ENCODE results near the gene DHRS11.

GRCh38 chr17:36631022-36631421 is 39.3 kb downstream of the DHRS11 start:
- TF ChIP-seq, protein P1, sequence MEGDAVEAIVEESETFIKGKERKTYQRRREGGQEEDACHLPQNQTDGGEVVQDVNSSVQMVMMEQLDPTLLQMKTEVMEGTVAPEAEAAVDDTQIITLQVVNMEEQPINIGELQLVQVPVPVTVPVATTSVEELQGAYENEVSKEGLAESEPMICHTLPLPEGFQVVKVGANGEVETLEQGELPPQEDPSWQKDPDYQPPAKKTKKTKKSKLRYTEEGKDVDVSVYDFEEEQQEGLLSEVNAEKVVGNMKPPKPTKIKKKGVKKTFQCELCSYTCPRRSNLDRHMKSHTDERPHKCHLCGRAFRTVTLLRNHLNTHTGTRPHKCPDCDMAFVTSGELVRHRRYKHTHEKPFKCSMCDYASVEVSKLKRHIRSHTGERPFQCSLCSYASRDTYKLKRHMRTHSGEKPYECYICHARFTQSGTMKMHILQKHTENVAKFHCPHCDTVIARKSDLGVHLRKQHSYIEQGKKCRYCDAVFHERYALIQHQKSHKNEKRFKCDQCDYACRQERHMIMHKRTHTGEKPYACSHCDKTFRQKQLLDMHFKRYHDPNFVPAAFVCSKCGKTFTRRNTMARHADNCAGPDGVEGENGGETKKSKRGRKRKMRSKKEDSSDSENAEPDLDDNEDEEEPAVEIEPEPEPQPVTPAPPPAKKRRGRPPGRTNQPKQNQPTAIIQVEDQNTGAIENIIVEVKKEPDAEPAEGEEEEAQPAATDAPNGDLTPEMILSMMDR (IDR thresholded peaks at IDR 0.05), result no peak
- TF ChIP-seq POLR2A (IDR thresholded peaks at IDR 0.05), result no peak
